Suprapubic skin (tissue), 4 donors: Measurements from ENCODE around the gene CCND1.

Experiments used
- EP300 ChIP-seq: sonication (generic); formaldehyde crosslinking; IDR thresholded peaks from one replicate; pipeline ENCODE4 v1.6.1; 2017; ENCODE audit warnings: antibody characterized with exemption
- POLR2A ChIP-seq, 2 donors: fragments of 450-650 bp; IDR thresholded peaks; one replicate each; pipeline ENCODE4 v1.6.1; 2017; ENCODE audit warnings: antibody characterized with exemption in 2 of 2, mild to moderate bottlenecking in 2 of 2, moderate library complexity in 2 of 2
- POLR2AphosphoS5 ChIP-seq, 3 donors: sonication (generic); formaldehyde crosslinking; IDR thresholded peaks; one replicate each; pipeline ENCODE4 v1.6.1; 2017; ENCODE audit warnings: antibody characterized with exemption in 3 of 3

DNA sequence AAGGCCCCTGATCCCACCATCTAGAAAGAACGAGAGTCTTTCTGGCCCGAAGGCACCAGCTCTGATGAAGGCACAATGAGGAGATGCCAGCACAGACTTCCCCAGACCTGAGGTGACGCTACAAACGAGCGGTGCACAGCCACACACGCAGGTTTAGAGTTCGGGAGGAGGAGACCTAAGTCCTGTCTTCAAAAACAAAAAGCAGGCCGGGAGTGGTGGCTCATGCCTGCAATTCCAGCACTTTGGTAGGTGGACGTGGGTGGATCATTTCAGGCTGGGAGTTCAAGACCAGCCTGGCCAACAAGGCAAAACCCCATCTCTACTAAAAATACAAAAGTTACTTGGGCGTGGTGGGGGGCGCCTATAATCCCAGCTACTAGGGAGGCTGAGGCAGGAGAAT is 24.7 kb downstream of the CCND1 start:
- TF ChIP-seq POLR2AphosphoS5 (IDR thresholded peaks at IDR 0.05) (no peak), POLR2A (IDR thresholded peaks at IDR 0.05) (no peak), EP300 (no peak)
